Hematopoietic multipotent progenitor cell (in vitro differentiated cells): ENCODE data around the gene MEG3. TPM values are rescaled to one million over a fixed set of nuclear protein-coding genes. Genes with fewer than 3 reads are reported as not detected.
"Not testable (repeated sequence)": the region's sequence is repeated elsewhere in the genome, so short reads cannot be mapped to it uniquely, and the experiment has no call there.

ENCODE experiments used
- DNase-seq, 3 donors: peaks; one replicate each; pipeline ENCODE4 v3.0.0-alpha.2; 2011 to 2015; ENCODE audit warnings: low read depth in 2 of 3, low spot score in 2 of 3
- total RNA-seq: library from RNA; depleted of rRNA; stranded (reverse); fragments of >200 nt; gene quantifications from one replicate; pipeline ENCODE4 v1.2.3, GENCODE V29; 2012

MEG3 gene
- total RNA-seq, 1 donor, result 22.4 TPM

DNA sequence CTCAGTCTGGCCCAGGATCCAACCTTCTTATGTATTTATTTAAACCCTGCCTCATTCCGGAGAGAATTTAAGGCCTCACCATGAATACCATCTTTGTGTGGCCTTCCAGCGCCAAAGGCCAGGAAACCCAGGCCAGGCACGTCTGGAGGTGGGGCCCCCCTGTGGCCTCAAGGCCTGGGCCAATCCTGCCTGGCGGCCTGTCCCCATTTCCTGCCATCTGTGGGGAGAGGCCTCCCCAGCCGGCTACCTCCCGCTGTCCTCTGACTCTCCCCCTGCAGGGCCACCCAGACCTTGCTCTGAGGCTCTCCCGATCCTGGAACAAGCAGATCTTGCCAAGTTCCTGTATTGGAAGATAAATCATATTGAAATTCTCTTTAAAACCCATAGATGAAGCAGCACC lies 37.4 kb upstream of the MEG3 start:
- no peak for DNase-seq

- no peak for DNase-seq
Observed at GRCh38 chr14:100788942-100789341, 37.0 kb upstream of the MEG3 start.

- no peak for DNase-seq
Observed at GRCh38 chr14:100789460-100790417, 36.2 kb upstream of the MEG3 start.

DNA sequence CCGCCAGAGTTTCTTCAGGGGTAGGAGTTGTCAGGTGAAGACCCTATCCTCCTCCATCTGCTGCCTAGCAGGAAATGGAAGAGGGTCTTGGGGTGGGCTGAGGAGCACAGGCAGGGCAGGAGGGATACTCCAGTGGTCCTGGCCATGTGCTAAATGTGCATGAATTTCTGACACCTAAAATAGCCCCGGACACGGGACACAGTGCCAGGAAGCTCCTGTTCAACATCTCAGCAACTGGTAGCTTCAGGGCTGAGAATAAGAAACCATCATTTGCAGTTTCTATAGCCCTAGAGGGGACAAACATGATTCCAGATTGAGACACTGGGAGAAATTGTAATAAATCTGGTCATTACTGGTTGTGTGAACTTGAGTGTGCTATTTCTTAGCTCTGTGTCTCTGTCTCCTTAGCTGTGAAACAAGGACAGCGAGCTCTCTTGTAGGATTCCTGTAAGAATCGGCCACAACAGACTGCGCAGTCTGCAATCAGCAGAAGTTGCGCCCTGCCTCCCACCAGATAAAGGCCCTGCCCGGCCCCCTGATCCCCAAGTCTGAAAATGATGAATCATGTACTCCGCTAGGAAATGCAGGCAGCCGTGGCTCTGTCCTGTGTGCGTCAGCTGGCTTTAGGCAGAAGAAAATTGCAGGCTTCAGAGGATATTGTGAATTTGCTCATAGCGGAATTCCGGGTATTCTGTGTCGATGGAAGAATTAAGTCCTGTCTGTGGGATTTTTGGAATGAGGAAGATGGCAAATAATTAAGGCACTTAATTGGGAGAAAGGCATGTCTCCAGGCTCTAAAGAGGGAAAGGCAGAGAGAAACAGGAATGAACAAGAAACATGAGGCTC lies 35.2 kb upstream of the MEG3 start:
- no peak for DNase-seq

DNA sequence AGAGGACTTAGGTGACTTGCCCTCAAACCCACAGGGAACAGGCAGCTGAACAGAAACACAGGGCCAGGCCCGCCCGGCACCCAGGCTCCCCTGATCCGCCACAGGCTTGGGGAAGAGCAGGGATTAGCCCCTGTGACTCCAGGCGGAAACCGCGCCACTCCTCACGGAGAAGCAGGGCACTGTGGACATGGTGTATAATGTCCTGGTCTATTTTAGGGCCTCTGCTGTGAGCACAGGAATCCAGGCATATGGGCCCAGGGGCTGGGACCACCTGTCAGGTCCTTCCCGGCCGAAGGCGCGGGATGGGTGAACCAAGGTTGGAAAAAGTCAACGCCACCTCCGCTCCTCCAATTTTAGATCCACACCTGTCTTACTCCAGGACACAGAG lies 34.6 kb upstream of the MEG3 start:
- no peak for DNase-seq

DNA sequence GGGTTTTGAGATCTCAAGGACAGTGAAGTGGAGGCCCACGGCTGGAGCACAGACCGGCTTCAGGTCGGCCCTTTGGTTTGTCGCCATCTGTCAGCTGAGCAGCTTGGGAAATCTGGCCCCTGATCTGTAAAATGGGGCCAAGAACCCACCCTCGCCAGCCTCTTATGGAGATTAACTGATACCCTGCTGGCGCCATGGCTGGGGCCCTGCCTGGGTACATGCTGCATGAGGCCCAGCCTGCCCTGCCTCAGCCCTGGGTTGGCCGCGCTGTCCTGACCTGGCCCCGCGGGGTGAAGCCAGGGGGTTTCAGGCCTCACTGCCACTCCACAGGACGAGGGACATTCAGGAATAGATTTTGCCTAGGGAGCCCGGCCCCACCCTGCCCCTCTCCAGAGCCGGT lies 33.9 kb upstream of the MEG3 start:
- no peak for DNase-seq

GRCh38 chr14:100796946-100797345 lies 29.0 kb upstream of the MEG3 start:
- no peak for DNase-seq

DNA sequence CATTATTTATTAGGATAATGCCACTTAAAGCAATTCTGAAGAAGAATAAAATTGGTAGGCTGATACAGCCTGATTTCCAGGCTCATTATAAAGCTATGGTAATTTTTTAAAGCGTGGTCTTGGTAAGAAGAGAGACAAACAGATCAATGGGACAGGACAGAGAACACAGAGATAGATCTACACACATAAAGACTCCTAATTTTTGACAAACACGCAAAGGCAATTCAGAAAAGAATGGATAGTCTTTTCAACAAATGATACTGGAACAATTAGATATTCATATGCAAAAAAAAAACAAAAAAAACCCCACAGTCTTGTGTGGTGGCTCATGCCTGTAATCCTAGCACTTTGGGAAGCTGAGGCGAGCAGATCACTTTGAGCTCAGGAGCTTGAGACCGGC lies 25.9 kb upstream of the MEG3 start:
- no peak for DNase-seq

- not testable (repeated sequence) for DNase-seq
Observed at GRCh38 chr14:100801433-100801832, 24.5 kb upstream of the MEG3 start.

- no peak for DNase-seq
Observed at GRCh38 chr14:100802179-100802578, 23.7 kb upstream of the MEG3 start.

DNA sequence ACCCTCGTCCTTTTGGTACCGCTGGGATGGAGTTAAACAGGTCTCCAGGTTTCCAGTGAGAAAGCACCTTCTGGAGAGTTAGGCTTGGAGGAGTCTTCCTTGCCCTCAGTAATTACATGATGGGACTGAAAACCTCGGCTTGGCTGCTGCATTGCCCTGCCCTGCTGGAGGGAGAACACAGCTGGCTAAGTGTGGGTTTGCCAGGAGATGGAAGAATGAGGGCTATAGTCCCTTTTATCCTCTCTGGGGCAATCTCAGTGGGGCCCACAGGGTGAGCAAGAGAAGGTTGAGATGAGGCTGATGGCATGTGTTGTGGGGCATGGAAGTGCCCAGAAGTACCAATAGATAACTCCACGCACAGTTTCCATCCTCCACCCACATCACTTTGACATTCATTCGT lies 23.2 kb upstream of the MEG3 start:
- no peak for DNase-seq

- no peak for DNase-seq
Observed at GRCh38 chr14:100803226-100803625, 22.7 kb upstream of the MEG3 start.

GRCh38 chr14:100803676-100804075 lies 22.2 kb upstream of the MEG3 start:
- no peak for DNase-seq

DNA sequence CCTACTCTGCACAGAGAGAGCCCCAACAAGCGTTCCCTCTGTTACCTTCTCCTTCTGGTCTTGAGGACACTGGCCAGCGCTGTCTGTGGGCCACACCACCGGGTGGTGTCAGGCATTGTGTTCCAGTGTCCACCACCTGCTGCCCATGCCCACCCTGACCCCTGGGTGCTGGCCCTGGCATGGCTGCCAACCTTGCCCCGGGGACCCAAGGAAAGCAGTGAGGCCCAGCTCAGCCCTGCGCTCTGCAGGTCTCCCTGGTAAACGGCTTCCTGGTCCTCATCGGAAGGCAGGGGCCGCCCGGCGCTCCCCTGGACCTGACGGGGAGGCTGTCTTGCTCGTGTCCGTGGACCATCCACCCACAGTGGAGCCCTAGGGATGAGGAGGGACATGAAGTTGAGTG lies 21.8 kb upstream of the MEG3 start:
- DNase-seq, result no peak

DNA sequence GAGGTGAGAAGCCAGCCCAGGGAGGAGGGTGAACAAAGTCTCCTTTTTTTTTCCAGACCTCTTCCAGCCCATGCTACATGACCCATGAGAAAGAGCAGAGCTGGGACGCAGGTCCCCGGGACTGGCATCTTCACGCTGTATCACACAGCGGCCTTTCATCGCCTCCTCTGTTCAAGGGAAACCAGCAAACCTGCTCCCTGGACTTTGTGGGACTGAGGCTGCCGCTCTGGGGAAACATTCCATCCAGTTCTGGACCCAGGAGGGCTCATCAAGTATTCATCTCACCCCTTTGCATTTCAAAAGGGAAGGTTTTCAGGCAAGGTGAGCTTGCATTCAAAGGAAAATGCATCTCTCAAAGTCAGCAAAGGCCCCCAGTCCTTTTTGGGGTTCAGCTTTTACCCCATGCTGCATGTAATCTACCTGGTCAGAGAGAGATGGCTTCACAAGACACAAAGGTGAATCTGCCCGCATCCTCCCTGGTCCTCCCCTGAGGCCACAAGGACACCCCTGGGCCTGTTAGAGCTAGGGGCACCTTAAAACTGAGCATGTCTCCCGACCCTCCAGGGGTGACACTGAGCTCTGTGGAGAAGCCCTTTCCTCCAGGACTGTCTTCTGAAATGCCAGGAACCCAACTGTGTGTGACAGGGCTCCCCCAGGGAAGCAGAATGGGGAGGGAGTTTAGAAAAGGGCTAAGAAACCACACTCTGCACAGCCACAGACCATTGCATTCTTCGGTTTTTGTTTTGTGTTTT lies 21.2 kb upstream of the MEG3 start:
- DNase-seq, result no peak

GRCh38 chr14:100806386-100806785 lies 19.5 kb upstream of the MEG3 start:
- no peak for DNase-seq

DNA sequence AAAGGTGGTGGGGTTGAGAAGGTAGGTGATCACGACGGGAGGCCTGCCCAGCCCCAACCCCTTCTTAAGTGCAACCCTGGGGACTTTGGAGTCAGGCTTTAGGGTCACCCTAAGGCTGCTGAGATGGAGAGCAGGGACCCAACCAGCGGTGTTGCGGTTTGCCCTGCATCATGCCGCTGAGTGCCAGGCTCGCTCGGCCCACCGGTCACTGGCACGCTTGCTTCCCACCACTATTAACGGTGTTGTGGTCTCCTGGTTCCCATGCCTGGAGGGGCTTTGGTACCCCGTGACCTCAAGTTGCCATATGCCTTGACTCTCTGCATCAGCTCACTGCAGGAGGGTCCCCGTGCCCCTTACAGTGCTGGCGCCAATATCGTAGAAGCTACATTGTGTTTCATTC lies 18.4 kb upstream of the MEG3 start:
- DNase-seq, result no peak

DNA sequence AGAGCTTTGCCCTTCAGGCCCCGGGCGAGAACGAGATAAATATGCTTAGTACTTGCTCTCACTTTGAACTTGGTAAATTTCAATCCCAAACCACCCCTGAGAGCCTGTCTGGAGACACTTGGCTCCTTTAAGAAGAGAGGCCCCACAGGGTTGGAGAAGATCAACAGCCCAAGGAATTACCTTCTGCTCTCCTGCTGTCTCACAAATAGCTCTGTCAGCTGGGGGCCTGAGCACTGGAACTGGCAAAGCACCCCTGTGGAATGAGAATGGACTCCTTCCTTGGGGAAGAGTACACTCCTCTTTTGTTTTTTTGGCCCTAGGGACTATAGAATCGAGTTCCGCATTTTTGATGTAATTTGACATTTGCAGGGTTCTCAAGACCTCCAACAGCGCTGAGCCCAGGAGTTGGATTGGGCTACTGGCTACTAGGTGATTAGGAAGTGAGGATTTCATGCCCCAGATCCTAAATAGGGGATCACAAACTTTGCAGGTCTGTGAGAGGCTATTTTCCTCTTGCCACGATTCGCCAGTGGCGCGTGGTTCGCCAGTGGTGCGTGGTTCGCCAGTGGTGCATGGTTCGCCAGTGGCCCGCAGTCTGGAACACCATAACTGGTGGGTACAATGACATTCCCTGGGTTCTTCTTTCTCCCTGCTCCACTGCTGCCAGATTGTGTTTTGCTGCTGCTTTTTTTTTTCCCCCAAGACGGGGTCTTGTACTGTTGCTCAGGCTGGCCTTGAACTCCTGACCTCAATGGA lies 17.8 kb upstream of the MEG3 start:
- DNase-seq, result no peak

DNA sequence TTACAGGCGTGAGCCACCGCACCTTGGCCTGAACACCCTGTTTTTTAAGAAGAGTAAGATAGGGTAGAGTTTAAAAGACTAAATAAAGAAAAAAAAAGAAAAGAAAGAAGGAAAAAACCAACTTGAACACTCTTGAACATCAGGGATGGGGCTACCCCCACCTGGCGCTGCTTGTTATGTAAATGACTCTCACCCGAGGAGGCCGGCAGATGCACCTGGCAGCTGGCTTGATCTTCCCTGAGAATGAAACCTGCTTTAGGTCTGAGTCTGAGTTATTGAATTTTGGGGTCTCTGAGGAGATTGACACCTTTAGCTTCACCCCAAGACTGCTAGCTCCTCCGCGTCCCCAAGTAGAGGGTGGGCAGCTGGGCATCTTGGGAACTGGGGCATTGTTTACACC lies 15.5 kb upstream of the MEG3 start:
- no peak for DNase-seq

- DNase-seq, result peak in 2 of 3 donors; percentile 36 to 51
Observed at GRCh38 chr14:100810861-100811461, 15.0 kb upstream of the MEG3 start.
